ENCODE data around the gene MGMT. TPM values are rescaled to one million over a fixed set of nuclear protein-coding genes. Genes with fewer than 3 reads are reported as not detected.

Gene MGMT
- total and polyA plus RNA-seq, 2 donors (not counting 1 experiment from before 2014, with no cell fraction given), result 1.9 to 29.1 TPM

- no peak overlapping the region for H3K9ac ChIP-seq (ENCODE audit: insufficient read depth, low read length)
- no peak overlapping the region for H3K27ac ChIP-seq (ENCODE audit: insufficient read depth, low read length)
- H3K4me3 ChIP-seq (replicated peaks in 1 of 4; ENCODE audit: control extremely low read depth in 1 of 4, insufficient read depth in 1 of 4, low read depth in 3 of 4, low read length in 4 of 4), result no peak overlapping the region
- H3K9me3 ChIP-seq (ENCODE audit: control insufficient read depth, insufficient read depth, low read depth, low read length), result no peaks in the 10 kb centered on the region
- no peaks in the 10 kb centered on the region for H3K4me1 ChIP-seq (ENCODE audit: control insufficient read depth, extremely low read depth, insufficient read depth, low read length)
- no peaks in the 10 kb centered on the region for H3K79me2 ChIP-seq (ENCODE audit: control insufficient read depth, insufficient read depth, low read length)
- TF ChIP-seq, protein P1, sequence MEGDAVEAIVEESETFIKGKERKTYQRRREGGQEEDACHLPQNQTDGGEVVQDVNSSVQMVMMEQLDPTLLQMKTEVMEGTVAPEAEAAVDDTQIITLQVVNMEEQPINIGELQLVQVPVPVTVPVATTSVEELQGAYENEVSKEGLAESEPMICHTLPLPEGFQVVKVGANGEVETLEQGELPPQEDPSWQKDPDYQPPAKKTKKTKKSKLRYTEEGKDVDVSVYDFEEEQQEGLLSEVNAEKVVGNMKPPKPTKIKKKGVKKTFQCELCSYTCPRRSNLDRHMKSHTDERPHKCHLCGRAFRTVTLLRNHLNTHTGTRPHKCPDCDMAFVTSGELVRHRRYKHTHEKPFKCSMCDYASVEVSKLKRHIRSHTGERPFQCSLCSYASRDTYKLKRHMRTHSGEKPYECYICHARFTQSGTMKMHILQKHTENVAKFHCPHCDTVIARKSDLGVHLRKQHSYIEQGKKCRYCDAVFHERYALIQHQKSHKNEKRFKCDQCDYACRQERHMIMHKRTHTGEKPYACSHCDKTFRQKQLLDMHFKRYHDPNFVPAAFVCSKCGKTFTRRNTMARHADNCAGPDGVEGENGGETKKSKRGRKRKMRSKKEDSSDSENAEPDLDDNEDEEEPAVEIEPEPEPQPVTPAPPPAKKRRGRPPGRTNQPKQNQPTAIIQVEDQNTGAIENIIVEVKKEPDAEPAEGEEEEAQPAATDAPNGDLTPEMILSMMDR (conservative IDR thresholded peaks at IDR 0.05 in 1 of 2, IDR thresholded peaks at IDR 0.05 in 1 of 2; ENCODE audit: low read depth in 1 of 2, low read length in 2 of 2), result no peak
- TF ChIP-seq EZH2 (IDR thresholded peaks at IDR 0.05; ENCODE audit: low read length, missing control alignments), result no peak
- H4K20me1 ChIP-seq (ENCODE audit: control insufficient read depth, extremely low read depth, insufficient read depth, low read length), result no peaks in the 10 kb centered on the region
- no peak overlapping the region for H2AFZ ChIP-seq (ENCODE audit: low read length)
- H3K27me3 ChIP-seq (ENCODE audit: control insufficient read depth, insufficient read depth, low read length), result no peaks in the 10 kb centered on the region
- H3K36me3 ChIP-seq (ENCODE audit: control insufficient read depth, insufficient read depth, low read length), result no peaks in the 10 kb centered on the region
- no peak overlapping the region for H3K4me2 ChIP-seq (ENCODE audit: extremely low read depth, insufficient read depth, low read length)
- no peak for DNase-seq (ENCODE audit: low read depth in 2 of 2)
Observed at GRCh38 chr10:129605986-129606518, 139.0 kb downstream of the MGMT start.

- Histone ChIP-seq H3K4me1 (ENCODE audit: control insufficient read depth, extremely low read depth, insufficient read depth, low read length) (no peaks in the 10 kb centered on the region), H2AFZ (ENCODE audit: low read length) (no peak overlapping the region), H3K9ac (ENCODE audit: insufficient read depth, low read length) (no peak overlapping the region), H3K27me3 (ENCODE audit: control insufficient read depth, insufficient read depth, low read length) (no peaks in the 10 kb centered on the region), H3K9me3 (ENCODE audit: control insufficient read depth, insufficient read depth, low read depth, low read length) (no peaks in the 10 kb centered on the region), H3K4me3 (replicated peaks in 1 of 4; ENCODE audit: control extremely low read depth in 1 of 4, insufficient read depth in 1 of 4, low read depth in 3 of 4, low read length in 4 of 4) (no peak overlapping the region), H3K36me3 (ENCODE audit: control insufficient read depth, insufficient read depth, low read length) (no peaks in the 10 kb centered on the region), H4K20me1 (ENCODE audit: control insufficient read depth, extremely low read depth, insufficient read depth, low read length) (no peaks in the 10 kb centered on the region), H3K4me2 (ENCODE audit: extremely low read depth, insufficient read depth, low read length) (no peak overlapping the region), H3K79me2 (ENCODE audit: control insufficient read depth, insufficient read depth, low read length) (no peaks in the 10 kb centered on the region), H3K27ac (ENCODE audit: insufficient read depth, low read length) (no peak overlapping the region)
- DNase-seq (ENCODE audit: low read depth in 2 of 2), result no peak
- TF ChIP-seq, protein P1 (conservative IDR thresholded peaks at IDR 0.05 in 1 of 2, IDR thresholded peaks at IDR 0.05 in 1 of 2; ENCODE audit: low read depth in 1 of 2, low read length in 2 of 2), result no peak
- TF ChIP-seq EZH2 (IDR thresholded peaks at IDR 0.05; ENCODE audit: low read length, missing control alignments), result no peak
Observed at GRCh38 chr10:129607607-129608109, 140.6 kb downstream of the MGMT start.

DNA sequence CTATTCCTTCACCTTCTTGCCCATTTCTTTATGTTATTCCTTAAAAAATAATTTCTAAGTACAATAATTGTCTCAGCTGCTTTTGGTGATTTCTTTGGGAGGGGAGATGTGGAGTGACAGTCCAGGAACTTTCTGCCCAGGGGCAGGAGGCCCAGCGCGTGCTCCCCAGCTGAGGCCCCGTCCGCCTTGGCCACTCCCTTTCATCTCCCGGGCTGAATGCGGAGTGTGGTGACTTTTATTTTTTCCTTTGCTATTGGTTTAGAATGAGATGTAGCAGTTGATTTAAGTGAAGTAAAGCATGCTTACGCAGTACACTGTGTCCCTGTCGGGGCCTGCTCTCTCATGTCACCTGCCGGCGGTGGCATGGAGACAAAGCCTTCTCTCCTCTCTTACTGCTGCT, 141.6 kb downstream of the MGMT start:
- no peak overlapping the region for H3K9ac ChIP-seq (ENCODE audit: insufficient read depth, low read length)
- H3K4me3 ChIP-seq (replicated peaks in 1 of 4; ENCODE audit: control extremely low read depth in 1 of 4, insufficient read depth in 1 of 4, low read depth in 3 of 4, low read length in 4 of 4), result no peak overlapping the region
- no peak for TF ChIP-seq EZH2 (IDR thresholded peaks at IDR 0.05; ENCODE audit: low read length, missing control alignments)
- TF ChIP-seq, protein P1 (conservative IDR thresholded peaks at IDR 0.05 in 1 of 2, IDR thresholded peaks at IDR 0.05 in 1 of 2; ENCODE audit: low read depth in 1 of 2, low read length in 2 of 2), result no peak
- no peaks in the 10 kb centered on the region for H3K4me1 ChIP-seq (ENCODE audit: control insufficient read depth, extremely low read depth, insufficient read depth, low read length)
- no peak overlapping the region for H3K27ac ChIP-seq (ENCODE audit: insufficient read depth, low read length)
- no peaks in the 10 kb centered on the region for H4K20me1 ChIP-seq (ENCODE audit: control insufficient read depth, extremely low read depth, insufficient read depth, low read length)
- no peaks in the 10 kb centered on the region for H3K27me3 ChIP-seq (ENCODE audit: control insufficient read depth, insufficient read depth, low read length)
- DNase-seq (ENCODE audit: low read depth in 2 of 2), result no peak
- no peaks in the 10 kb centered on the region for H3K79me2 ChIP-seq (ENCODE audit: control insufficient read depth, insufficient read depth, low read length)
- H3K4me2 ChIP-seq (ENCODE audit: extremely low read depth, insufficient read depth, low read length), result no peak overlapping the region
- H3K9me3 ChIP-seq (ENCODE audit: control insufficient read depth, insufficient read depth, low read depth, low read length), result no peaks in the 10 kb centered on the region
- H3K36me3 ChIP-seq (ENCODE audit: control insufficient read depth, insufficient read depth, low read length), result no peaks in the 10 kb centered on the region
- H2AFZ ChIP-seq (ENCODE audit: low read length), result no peak overlapping the region

All from fibroblast of lung (primary cell).